Stimulated activated CD4-positive, alpha-beta T cell treated with anti-CD3 and anti-CD28 coated beads, Interleukin-15, amount 100 ng/mL, for 48 hours (primary cell): ENCODE measurements around the gene DAZAP1.

Experiments
- DNase-seq, 2 donors: peaks; one replicate each; pipeline ENCODE4 v3.0.0-alpha.2; 2020; ENCODE audit warnings: low read depth in 2 of 2

The DAZAP1 gene

DNA sequence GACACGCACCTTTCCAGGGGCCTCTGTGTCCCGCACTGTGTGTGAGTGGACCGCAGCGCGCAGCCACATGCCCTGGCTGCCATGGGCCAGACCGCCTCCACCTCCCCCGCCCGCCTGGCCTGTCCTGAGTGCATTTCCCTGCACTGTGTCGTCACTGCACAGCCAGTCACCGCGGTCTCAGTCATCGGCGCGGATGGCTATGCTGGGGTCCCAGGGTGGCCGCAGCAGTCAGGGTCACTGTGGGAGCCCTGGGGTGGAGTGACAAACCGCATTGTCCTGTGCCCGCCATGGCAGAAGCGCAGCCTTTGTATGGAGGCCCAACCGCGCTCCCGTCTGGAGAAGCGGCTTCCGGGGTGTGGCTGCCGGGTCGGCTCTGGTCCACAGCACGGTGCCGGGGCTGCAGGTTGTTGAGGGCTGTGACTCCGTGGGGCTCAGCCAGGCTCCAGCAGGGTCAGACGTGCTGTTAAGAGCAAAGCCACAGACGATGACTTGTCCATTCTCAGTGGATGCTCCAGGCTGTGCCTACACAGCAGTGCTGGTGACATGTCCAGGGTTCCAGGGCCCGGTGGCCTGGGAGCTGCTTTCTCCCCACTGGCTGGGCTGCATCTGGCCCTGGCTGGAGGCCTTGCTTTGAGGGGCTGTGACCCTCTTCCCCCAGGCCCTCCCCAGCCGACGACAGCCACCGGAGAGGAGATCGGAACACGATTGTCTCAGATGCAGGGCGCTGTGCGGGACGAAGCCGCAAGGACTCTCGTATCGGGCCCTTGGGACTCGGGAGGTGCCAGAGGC is 30.0 kb upstream of the DAZAP1 start:
- DNase-seq, result no peak

DNA sequence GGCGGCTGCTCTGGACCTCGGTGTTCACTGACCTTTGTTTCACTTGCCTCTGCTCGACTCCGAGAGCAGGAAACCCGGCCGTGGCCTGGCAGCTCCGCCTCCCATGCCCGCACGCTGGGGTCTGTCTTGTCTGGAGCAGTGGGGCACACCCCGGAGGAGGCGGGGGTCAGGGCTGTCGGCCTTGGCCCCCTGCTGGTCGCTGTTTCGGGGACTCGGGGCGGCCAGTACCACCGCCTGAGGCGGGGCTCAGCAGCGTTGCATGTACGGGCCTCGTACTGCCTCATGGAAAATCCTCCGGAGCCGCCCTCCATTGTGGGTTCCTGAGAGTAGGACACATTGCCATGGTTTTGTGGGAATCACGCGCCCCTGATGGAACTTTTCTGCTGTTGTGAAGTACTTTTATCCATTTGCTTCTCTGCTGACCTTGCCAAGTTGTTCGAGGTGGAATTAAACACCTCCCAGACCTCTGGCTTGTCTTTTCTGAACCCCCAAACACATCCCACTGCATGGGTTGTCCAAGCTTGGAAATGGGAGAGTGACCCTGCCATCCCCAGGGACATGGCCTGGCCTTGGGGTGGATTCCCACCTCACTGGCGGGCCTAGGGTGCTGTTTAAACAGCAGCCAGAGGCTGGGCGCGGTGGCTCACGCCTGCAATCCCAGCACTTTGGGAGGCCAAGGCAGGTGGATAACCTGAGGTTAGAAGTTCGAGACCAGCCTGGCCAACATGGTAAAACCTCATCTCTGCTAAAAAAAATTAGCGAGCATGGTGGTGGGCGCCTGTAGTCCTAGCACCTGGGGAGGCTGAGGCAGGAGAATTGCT is 29.2 kb upstream of the DAZAP1 start:
- DNase-seq, result no peak

DNA sequence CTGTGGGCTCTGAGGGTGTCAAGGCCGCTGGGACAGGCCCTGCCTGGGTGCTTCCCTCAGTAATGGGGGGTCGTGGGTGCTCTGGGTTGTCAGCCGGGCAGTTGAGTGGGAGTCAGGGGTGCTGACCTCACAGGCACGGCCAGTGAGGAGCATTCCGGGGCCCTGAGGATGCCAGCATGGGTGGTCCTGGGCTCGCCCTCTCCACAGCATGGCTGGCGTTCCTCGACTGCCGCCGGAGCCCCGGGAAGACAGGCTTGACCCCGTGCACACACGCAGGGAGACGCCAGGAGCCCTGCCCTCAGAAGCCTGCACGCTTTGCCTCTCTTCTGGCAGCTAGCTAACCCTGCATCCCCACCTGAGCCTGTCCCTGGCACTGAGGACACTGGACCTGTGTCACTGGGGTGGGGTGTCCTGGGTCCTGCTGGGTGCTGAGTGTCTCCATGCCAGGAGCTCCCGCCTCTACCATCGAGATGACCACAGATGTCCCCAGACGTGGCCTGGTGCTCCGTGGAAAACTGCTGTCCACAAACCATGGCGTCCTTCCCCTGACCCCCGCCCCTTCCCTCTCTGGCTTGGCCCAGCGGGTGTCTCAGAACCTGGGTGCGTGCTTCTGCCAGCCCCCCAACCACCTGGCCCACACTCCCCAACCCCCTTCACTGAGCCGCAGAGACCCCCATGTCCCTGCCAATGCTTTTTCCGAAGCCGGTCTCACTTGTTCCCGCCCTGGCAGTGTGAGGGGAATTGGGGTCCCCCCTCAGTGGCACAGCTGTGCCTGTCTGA is 28.1 kb upstream of the DAZAP1 start:
- no peak for DNase-seq

DNA sequence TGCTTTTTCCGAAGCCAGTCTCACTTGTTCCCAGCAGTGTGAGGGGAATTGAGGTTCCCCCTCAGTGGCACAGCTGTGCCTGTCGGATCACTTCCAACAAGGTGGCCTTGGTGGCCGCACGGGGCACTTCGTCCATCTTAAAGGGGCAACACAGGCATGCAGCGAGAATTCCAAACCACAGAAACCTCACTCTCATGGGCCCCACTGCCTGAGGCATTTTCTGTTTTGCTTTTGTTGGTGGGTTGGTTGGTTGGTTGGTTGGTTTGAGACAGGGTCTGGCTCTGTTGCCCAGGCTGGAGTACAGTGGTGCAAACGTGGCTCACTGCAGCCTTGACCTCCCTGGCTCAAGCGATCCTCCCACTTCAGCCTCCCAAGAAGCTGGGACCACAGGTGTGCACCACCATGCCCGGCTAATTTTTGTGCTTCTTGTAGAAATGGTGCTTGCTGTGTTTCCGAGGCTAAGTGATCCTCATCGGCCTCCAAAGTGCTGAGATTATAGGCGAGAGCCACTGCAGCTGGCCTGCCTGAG is 27.4 kb upstream of the DAZAP1 start:
- DNase-seq, result no peak

DNA sequence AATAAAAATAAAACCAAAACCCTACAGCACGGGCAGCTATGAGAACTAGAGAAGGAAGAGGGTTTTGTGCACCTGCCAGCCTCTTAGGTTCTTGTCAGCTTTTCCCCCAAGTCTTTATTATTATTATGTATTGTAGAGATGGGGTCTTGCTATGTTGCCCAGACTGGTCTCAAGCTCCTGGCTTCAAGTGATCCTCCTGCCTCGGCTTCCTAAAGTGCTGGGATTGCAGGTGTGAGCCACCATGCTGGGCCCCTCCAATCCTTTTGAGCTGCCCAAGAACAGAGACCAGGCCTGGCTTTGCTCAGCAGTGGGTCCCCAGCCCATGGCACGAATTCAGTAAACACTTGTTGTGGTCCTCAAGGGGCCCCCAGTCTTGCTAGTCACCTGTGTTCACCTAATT is 25.1 kb upstream of the DAZAP1 start:
- no peak for DNase-seq

DNA sequence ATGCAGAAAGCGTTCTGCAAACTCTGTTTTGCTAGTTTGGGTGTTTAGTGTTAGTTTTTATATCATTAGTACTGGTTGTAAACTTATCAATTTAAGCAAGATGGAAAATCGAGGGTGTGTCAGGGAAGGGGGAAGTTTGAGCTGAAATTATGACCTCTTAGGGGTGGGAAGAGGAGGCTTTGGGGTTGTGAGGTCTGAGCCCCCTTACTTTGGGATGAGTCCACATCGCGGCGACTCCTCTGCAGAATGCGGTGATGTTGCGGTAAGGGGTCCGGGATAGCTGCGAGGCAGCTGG is 24.4 kb upstream of the DAZAP1 start:
- no peak for DNase-seq

DNA sequence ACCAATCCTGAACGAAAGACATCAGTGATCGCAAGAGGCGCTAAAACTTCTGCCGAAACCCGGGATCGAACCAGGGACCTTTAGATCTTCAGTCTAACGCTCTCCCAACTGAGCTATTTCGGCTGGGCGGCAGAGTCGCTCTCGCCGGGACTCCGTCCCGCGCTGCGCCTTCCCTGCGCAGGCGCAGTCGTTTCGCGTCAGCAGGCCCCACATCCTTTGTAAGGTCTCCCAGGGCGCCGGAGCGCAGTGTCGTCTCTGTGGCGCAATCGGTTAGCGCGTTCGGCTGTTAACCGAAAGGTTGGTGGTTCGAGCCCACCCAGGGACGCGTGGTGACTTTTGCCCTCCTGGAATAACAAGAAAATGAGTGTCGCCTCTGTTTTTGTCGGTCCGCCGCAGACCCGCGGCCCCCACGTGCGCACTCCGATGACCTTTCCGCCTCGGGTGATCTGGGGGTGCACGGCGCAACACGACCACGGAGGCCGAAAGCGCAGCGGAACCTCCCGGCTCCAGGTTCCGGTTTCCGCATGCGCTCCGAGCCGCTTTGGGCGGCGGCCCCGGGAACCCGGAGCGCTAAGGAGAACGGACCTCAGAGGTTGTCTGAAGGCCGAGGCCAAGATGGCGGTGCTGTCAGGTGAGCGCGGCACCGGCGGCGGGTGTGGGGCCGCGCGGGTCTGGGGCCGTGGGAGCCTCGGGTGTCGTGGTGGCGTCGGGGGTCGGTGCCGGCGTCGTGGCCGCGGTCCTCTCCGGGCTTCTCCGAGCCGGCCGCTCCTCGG is 23.9 kb upstream of the DAZAP1 start, which contains the start of gene NDUFS7:
Gene NDUFS7, plus strand, starts transcription at position 596 of the 773 bp plus-strand sequence. Its CDS starts 20 bp downstream, at position 616.
- peak; percentile 84 to 85 for DNase-seq

DNA sequence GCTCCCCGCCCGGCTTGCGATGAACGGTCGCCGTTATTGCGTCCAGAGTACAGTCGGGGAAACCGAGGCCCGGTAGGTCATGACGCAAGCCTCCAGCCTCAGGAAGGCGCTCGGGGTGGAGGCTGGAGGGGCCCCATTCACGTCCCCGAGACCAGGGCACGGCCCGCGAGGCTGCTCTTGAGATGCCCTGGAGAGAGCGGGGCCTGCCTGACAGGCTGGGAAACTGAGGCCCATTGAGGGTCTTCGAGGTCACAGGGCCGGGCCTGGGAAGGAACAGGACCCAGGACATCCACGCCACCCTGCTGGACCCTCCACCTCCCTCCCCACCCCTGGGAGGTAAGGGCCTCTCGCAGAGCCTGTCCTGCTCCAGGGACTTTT is 23.3 kb upstream of the DAZAP1 start:
- no peak for DNase-seq

DNA sequence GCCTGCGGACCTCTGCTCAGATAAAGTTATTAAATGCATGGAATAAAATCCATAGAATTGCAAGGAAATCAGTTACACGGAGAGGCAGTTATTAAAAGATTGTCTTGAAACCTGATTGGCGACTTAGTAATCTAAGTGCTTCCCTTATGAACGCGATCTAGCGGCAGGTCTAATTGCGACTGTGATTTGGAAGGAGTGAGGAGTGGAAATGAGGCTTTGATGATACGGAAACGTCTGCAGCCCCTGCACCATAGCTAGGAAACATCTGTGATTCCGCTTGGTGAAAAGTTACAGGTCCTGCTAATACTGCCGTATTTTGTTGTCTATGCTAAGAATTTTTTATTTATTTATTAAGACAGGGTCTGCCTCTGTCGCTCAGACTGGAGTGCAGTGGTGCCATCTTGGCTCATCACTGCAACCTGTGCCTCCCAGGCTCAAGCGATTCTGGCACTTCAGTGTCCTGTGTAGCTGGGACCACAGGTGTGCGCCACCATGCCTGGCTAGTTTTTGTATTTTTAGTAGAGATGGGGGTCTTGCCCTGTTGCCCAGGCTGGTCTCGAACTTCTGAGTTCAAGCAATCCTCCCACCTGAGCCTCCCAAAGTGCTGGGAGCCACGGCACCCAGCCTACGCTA is 22.8 kb upstream of the DAZAP1 start:
- no peak for DNase-seq

DNA sequence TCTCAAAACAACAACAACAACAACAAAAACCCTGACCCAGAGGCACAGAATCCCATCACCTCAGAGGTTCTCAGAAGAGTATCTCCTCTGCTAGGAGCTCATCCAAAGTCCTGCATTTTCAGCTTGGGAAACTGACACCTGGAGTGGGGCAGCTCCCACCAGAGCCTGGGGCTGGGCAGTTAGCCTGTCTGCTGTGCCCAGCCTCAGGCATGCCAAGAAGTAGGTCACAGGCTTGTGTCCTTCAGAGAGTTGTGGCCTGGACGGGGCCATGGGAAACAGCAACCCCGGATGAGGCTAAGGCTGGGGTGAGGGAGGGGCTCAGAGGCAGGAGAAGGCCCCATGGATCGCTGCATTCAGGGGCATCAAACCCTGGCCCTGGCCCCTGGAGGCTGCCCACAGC is 21.6 kb upstream of the DAZAP1 start:
- DNase-seq, result no peak

DNA sequence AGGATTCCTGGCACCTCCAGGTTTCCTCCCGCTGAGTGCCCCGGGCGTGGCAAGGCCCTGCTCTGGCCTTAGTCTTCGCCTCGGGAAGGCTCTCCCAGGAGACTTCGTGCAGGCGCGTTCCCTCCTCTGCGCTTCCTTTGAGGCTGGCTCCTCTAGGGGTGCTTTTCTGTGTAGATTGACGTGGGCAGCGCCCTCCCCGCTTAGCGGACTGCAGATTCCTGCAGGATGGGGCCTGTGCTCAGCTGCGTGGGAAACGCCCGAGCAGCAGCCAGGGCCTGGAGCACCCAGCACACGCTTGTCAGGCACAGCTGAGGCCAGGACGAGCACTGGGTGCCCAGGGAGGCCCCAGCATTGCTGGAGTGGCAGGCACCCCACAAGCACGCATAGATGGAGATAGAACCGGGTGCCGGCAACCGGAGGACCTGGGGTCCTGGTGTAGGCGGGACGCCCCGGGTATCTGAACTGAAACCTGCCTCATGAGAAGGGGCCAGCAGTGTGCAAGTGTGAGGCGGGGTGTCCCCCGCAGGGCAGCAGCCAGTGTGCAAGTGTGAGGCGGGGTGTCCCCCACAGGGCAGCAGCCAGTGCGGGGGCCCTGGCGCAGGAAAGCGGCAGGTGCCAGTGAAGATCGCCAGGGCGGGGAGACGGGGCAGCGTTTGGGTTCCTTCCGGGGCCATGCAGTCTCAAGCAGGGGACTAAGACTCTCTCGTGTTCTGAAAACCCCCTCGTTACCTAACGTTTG is 20.3 kb upstream of the DAZAP1 start:
- DNase-seq, result no peak

DNA sequence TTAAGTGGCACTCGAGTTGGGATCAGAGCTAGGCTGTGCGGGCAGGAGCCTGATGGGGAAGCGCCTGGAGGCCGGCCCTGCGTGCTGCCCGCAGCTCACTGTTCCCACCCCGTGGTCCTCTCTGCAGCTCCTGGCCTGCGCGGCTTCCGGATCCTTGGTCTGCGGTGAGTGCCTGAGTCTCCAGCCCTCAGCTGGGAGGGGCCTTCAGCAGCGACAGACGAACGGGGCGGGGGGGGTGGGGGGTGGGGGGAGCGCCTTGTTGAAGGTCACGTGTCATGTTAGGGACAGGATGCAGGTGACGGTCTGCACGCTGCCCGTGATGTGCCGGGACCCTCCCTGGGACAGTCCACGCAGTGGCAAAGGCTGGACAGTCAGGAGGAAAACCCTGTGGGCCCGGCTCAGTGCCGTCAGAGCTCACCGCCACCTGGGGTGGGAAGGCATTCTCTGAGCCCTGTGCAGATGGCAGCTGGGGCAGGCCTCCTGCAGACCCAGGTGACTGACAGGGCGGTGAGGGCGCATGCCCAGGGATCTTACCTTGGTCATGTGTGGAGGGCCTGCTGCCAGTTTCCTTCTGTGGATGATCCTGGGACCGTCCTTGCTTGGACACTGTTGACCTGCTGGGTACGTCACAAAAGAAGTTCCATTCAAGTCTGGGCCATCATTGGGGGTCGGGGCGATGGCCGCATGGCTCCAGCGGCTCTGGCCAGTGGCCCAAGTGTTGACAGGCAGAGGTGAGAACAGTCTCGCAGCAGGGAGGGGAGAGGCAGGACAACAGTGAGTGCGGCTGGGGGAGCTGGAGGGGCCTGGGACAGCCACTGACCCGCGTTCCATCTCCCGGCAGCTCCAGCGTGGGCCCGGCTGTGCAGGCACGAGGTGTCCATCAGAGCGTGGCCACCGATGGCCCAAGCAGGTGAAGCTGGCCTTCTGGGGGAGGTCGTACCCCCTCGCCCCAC is 19.4 kb upstream of the DAZAP1 start:
- no peak for DNase-seq

DNA sequence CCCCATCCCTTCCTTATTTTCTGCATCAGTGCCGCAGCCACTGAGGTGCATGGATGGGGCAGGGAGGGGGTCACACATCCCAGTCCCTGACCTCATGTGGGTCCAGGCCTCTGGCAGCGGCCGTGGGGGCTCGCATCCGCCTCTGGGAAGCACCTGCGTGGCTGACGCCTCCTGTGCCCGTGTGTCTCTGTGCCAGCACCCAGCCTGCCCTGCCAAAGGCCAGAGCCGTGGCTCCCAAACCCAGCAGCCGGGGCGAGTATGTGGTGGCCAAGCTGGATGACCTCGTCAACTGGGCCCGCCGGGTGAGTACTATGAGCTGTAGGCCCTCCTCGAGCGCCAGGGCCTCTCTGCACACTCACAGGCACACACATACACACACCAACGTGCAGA is 18.8 kb upstream of the DAZAP1 start:
- no peak for DNase-seq

DNA sequence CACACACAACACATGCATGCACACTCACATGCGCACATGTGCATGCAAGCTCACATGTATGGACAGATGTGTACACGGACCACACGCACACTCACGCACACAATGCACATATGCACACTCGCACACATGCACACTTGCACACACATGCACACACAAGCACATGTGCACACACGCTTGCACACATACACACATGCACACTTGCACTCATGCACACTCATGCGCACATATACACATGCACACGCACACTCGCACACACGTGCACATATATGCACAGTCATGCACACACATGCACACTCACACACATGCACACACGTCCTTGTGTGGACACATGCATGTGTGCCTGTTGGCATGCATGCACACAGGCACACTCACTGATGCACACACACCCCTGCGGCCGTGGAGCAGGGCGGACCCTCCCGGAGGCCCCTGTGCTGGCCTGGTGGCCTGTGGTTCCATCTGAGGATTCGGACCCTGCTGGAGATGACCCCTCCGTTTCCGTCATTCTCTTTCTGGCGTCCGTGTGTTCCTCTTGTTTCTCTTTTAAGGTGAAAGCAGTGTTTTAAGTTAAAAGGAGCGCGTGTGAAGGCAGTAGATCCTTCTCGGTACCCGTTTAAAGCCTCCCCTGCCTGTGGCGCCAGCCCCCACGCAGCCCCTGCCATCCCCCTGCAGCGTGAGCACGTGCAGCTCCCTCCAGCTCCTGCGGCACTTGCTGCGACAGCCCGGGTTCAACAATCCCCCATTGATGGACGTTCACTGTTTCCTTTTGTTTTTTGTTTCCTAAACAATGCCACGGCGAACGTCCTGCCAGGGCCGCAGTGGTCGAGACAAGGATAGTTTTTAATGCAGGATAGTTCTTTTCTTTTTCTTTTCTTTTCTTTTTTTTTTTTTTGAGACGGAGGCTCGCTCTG is 18.1 kb upstream of the DAZAP1 start:
- DNase-seq, result no peak

DNA sequence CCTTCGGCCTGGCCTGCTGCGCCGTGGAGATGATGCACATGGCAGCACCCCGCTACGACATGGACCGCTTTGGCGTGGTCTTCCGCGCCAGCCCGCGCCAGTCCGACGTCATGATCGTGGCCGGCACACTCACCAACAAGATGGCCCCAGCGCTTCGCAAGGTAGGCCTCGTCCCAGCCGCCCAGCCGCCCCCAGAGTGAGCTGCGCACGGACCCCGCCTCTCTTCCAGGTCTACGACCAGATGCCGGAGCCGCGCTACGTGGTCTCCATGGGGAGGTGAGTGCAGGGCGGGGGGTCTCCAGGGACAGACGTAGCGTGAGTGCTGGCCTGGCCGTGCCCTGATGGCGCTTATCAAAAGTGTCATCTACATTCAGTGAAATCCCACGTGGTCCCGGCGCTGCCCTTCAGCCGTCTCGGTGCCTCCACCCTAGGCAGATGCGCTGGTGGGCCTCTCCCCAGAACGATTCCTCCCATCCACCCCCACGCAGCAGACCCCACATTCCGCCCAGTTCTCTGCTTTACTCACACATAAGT is 16.4 kb upstream of the DAZAP1 start:
- no peak for DNase-seq

DNA sequence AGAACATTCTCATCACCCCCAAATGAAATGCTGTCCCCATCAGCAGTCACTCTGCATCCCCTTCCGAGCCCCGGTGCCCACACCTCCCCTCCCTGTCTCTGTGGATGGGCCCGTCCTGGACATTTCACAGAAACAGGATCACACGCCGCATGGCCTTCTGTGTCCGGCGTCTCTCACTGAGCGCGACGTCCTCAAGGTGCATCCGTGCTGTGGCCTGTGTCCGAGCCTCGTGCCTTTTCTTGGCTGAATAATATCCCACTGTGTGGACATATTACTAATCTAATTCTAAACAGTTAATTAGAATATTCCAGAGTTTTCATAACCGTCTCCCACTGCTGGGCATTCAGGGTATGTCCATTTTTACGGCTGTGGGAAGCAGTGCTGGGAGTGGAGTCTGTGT is 15.0 kb upstream of the DAZAP1 start:
- DNase-seq, result no peak

DNA sequence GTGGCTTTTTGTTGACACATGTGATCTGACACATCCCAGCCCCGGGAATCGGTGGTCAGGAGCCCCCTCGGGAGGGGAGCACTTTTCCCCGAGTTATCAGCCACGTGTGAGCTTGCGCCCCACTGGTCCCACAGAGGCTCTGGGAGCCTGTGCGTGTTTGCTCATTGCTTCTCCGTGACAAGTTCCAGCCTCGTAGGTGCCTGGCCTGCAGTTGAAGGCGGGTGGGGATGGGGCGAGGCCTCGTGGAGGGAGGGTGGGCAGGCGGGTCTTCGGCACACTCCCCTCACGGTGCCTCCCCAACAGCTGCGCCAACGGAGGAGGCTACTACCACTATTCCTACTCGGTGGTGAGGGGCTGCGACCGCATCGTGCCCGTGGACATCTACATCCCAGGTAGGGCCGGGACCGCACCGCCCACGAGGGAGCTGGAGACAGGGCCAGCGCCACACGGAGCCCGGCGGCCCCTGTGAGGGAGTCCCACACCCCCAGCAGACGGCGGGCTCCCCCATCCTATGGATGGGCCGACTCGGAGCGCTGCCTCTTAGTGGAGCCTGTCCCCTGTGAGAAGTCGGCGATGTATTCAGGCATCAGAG is 14.4 kb upstream of the DAZAP1 start:
- DNase-seq, result no peak
